H7 (cell line): Measurements from ENCODE around the gene INSR. TPM values are rescaled to one million over a fixed set of nuclear protein-coding genes. Genes with fewer than 3 reads are reported as not detected.
"Not testable (repeated sequence)": the region's sequence is repeated elsewhere in the genome, so short reads cannot be mapped to it uniquely, and the experiment has no call there.

Experiments
- DNase-seq: peaks from one replicate; pipeline ENCODE4 v3.0.0; 2012
- H3K27me3 ChIP-seq: 2 replicates; pipeline ENCODE4 v1.6.0; 2011; ENCODE audit warnings: mild to moderate bottlenecking, low read length; ENCODE audit not compliant: control insufficient read depth, insufficient read depth
- H3K36me3 ChIP-seq: replicated peaks from 2 replicates; pipeline ENCODE4 v1.5.1; 2011; ENCODE audit warnings: low read length; ENCODE audit not compliant: control insufficient read depth, insufficient read depth
- H3K4me3 ChIP-seq: 2 replicates; pipeline ENCODE4 v1.5.1; 2011; ENCODE audit warnings: low read depth, mild to moderate bottlenecking, control low read depth, low read length, moderate library complexity; ENCODE audit not compliant: insufficient read depth
- total RNA-seq: library from RNA; depleted of rRNA; stranded (reverse); fragments of >200 nt; shearing (Covaris generic); gene quantifications from 2 replicates; pipeline ENCODE4 v1.2.3, GENCODE V29; 2014

The INSR gene
- total RNA-seq, 1 experiment from 2014 or later: 10.0 TPM

- Histone ChIP-seq H3K27me3 (no peaks in the 10 kb centered on the region), H3K4me3 (no peak overlapping the region), H3K36me3 (no peaks in the 10 kb centered on the region)
- DNase-seq: no peak
These were observed 66.5 kb downstream of the INSR start for GRCh38 chr19:7227735-7228134.

- not testable (repeated sequence) for H3K36me3 ChIP-seq, H3K27me3 ChIP-seq, DNase-seq, H3K4me3 ChIP-seq
These were observed 67.1 kb downstream of the INSR start for GRCh38 chr19:7227149-7227548.

- no peak for DNase-seq
- H3K4me3 ChIP-seq: no peak overlapping the region
- H3K36me3 ChIP-seq: no peaks in the 10 kb centered on the region
- no peaks in the 10 kb centered on the region for H3K27me3 ChIP-seq
These were observed 67.5 kb downstream of the INSR start for GRCh38 chr19:7226739-7227138.

GRCh38 chr19:7225741-7226140 is 68.5 kb downstream of the INSR start:
- Histone ChIP-seq H3K27me3 (no peaks in the 10 kb centered on the region), H3K36me3 (no peaks in the 10 kb centered on the region), H3K4me3 (no peak overlapping the region)
- DNase-seq: no peak

- Histone ChIP-seq H3K4me3 (no peak overlapping the region), H3K36me3 (no peaks in the 10 kb centered on the region), H3K27me3 (no peaks in the 10 kb centered on the region)
- DNase-seq: no peak
These were observed 69.2 kb downstream of the INSR start for GRCh38 chr19:7224995-7225394.

- Histone ChIP-seq H3K27me3 (no peaks in the 10 kb centered on the region), H3K36me3 (no peaks in the 10 kb centered on the region), H3K4me3 (no peak overlapping the region)
- DNase-seq: no peak
These were observed 70.0 kb downstream of the INSR start for GRCh38 chr19:7224209-7224686.

- Histone ChIP-seq H3K4me3 (no peak overlapping the region), H3K36me3 (no peaks in the 10 kb centered on the region), H3K27me3 (no peaks in the 10 kb centered on the region)
- DNase-seq: no peak
These were observed 70.8 kb downstream of the INSR start for GRCh38 chr19:7223429-7223828.

- Histone ChIP-seq H3K36me3 (no peaks in the 10 kb centered on the region), H3K27me3 (no peaks in the 10 kb centered on the region)
- DNase-seq: no peak
These were observed 75.2 kb downstream of the INSR start for GRCh38 chr19:7219056-7219455.

GRCh38 chr19:7217861-7218260 is 76.4 kb downstream of the INSR start:
- Histone ChIP-seq H3K27me3 (no peaks in the 10 kb centered on the region), H3K4me3 (no peak overlapping the region), H3K36me3 (no peaks in the 10 kb centered on the region)
- DNase-seq: no peak

More at GRCh38 chr19:7219056-7219455, 75.2 kb downstream of the INSR start:
- no peak overlapping the region for H3K4me3 ChIP-seq

GRCh38 chr19:7216373-7216902 is 77.8 kb downstream of the INSR start:
- no peaks in the 10 kb centered on the region for H3K36me3 ChIP-seq
- no peaks in the 10 kb centered on the region for H3K27me3 ChIP-seq
- DNase-seq: no peak
- no peak overlapping the region for H3K4me3 ChIP-seq

- no peaks in the 10 kb centered on the region for H3K36me3 ChIP-seq
- no peak overlapping the region for H3K4me3 ChIP-seq
- H3K27me3 ChIP-seq: no peaks in the 10 kb centered on the region
- no peak for DNase-seq
These were observed 79.0 kb downstream of the INSR start for GRCh38 chr19:7215176-7215575.

- no peak overlapping the region for H3K4me3 ChIP-seq
These were observed 79.7 kb downstream of the INSR start for GRCh38 chr19:7214324-7215089.

GRCh38 chr19:7213628-7214323 is 80.4 kb downstream of the INSR start:
- no peak overlapping the region for H3K4me3 ChIP-seq
- H3K36me3 ChIP-seq: no peaks in the 10 kb centered on the region
- H3K27me3 ChIP-seq: no peaks in the 10 kb centered on the region
- no peak for DNase-seq

More at GRCh38 chr19:7214324-7215089, 79.7 kb downstream of the INSR start:
- H3K36me3 ChIP-seq: no peaks in the 10 kb centered on the region
- DNase-seq: no peak
- H3K27me3 ChIP-seq: no peaks in the 10 kb centered on the region

GRCh38 chr19:7211191-7211951 is 82.8 kb downstream of the INSR start:
- no peak for DNase-seq
- H3K27me3 ChIP-seq: no peaks in the 10 kb centered on the region
- no peak overlapping the region for H3K4me3 ChIP-seq
- no peaks in the 10 kb centered on the region for H3K36me3 ChIP-seq
